ENCODE results near the gene ANKRD50.

DNA sequence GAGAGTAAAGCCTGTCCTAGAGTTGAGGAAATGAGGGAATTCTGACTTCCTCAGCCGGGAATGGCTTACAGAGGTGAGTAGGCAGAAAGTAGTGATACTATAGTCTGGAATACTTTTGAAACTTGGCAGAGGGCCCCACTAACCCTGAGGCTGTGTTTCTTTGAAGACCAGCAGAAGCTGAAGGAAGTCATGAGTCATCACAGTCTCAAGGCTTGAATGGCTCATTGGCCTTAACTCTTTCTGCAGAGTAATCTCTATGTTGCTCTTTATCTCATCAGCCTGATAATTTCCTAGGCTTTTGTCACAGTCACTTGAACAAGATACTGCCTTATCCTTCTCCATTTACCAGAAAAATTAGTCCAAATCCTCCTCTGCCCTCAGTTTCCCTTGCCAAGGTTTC is 80.8 kb downstream of the ANKRD50 start:
- TF ChIP-seq, protein P1, sequence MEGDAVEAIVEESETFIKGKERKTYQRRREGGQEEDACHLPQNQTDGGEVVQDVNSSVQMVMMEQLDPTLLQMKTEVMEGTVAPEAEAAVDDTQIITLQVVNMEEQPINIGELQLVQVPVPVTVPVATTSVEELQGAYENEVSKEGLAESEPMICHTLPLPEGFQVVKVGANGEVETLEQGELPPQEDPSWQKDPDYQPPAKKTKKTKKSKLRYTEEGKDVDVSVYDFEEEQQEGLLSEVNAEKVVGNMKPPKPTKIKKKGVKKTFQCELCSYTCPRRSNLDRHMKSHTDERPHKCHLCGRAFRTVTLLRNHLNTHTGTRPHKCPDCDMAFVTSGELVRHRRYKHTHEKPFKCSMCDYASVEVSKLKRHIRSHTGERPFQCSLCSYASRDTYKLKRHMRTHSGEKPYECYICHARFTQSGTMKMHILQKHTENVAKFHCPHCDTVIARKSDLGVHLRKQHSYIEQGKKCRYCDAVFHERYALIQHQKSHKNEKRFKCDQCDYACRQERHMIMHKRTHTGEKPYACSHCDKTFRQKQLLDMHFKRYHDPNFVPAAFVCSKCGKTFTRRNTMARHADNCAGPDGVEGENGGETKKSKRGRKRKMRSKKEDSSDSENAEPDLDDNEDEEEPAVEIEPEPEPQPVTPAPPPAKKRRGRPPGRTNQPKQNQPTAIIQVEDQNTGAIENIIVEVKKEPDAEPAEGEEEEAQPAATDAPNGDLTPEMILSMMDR (IDR thresholded peaks at IDR 0.05), result no peak
- TF ChIP-seq POLR2A (IDR thresholded peaks at IDR 0.05), result no peak
